Measurements from ENCODE around the gene SLC22A17.

DNA sequence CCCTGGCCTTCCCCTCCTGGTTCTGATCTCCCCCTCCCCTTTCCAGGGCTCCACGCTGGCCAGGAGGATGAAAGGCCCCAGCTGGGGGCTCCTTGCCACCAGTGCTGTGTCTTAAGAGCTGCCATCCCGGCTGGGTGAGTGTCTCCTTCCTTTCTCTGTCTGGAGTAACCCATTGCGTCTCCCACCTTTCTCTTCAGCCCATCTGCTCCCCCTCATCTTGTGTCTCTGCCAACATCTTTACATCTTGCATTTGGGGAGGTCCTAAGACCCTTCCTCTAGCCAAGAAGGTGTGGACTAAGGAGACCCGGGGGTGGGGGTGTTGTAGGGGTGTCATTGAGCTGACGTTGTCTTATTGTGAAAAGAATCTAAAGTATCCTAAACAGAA lies 45.5 kb downstream of the SLC22A17 start:
- TF ChIP-seq POLR2A (IDR thresholded peaks at IDR 0.05; ENCODE audit: low read length), result no peak
- no peak for TF ChIP-seq GATA1 (IDR thresholded peaks at IDR 0.05; ENCODE audit: low read depth, low read length)

All from erythroblast (primary cell).